Stimulated activated CD8-positive, alpha-beta memory T cell treated with anti-CD3 and anti-CD28 coated beads, Interleukin-7, amount 100 ng/mL, for 24 hours (primary cell): ENCODE measurements around the gene MYL3.
A peak's percentile ranks its signal among the peaks of the same experiment; 100 is the strongest.
"Not testable (repeated sequence)": the region's sequence is repeated elsewhere in the genome, so short reads cannot be mapped to it uniquely, and the experiment has no call there.

Source experiments
- DNase-seq: peaks from one replicate; pipeline ENCODE4 v3.0.0-alpha.2; 2020; ENCODE audit warnings: low read depth

Gene MYL3

GRCh38 chr3:46824211-46824970 is 38.9 kb downstream of the MYL3 start:
- DNase-seq = no peak

- not testable (repeated sequence) for DNase-seq
These were observed 39.9 kb downstream of the MYL3 start for GRCh38 chr3:46823314-46823713.

- DNase-seq = no peak
These were observed 41.7 kb downstream of the MYL3 start for GRCh38 chr3:46821553-46821952.

GRCh38 chr3:46820852-46821251 is 42.4 kb downstream of the MYL3 start:
- no peak for DNase-seq

- DNase-seq = peak; percentile 61
These were observed 50.9 kb downstream of the MYL3 start for GRCh38 chr3:46812237-46812791.

GRCh38 chr3:46811615-46812236 is 51.5 kb downstream of the MYL3 start:
- DNase-seq = no peak

GRCh38 chr3:46808766-46809165 is 54.5 kb downstream of the MYL3 start:
- not testable (repeated sequence) for DNase-seq
